ENCODE results near the gene CIDEB.

DNA sequence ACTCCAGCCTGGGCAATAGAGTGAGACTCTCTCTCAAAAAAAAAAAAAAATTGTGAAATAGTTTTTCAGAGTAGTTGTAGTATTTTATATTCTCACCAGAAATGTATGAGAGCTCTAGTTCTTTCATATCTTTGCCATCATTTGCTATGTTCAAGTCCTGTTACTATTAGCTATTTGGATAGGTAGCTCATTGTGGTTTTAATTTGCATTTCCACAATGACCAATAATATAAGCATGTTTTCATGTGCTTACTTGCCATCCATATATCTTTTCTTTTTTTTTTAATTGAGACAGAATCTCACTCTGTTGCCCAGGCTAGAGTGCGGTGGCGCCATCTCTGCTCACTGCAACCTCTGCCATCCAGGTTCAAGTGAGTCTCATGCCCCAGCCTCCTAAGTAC, 40.4 kb upstream of the CIDEB start:
- no peak for TF ChIP-seq CTCF (conservative IDR thresholded peaks at IDR 0.05 in 1 of 2, IDR thresholded peaks at IDR 0.05 in 1 of 2; ENCODE audit: extremely low read depth in 1 of 2, insufficient read depth in 1 of 2, low read depth in 1 of 2, low read length in 2 of 2)
- TF ChIP-seq EZH2 (IDR thresholded peaks at IDR 0.05; ENCODE audit: borderline replicate concordance, low read length), result no peak

Measured in mammary epithelial cell (primary cell).